Mucosa of rectum (tissue), 2 donors: Measurements from ENCODE around the gene TBR1.
A peak's percentile ranks its signal among the peaks of the same experiment; 100 is the strongest.

Source experiments
- H3K27ac ChIP-seq, 2 donors: one replicate each; pipeline ENCODE4 v1.7.0; 2013; ENCODE audit warnings: inconsistent platforms in 2 of 2, low read depth in 2 of 2, low read length in 2 of 2
- H3K27me3 ChIP-seq, 2 donors: one replicate each; pipeline ENCODE4 v1.7.0; 2013; ENCODE audit warnings: low read length in 2 of 2; ENCODE audit not compliant: control insufficient read depth in 2 of 2, insufficient read depth in 2 of 2
- H3K36me3 ChIP-seq, 2 donors: one replicate each; pipeline ENCODE4 v1.7.0; 2013; ENCODE audit warnings: low read length in 2 of 2; ENCODE audit not compliant: control insufficient read depth in 2 of 2, insufficient read depth in 2 of 2
- H3K4me1 ChIP-seq, 2 donors: one replicate each; pipeline ENCODE4 v1.7.0; 2013; ENCODE audit warnings: low read length in 2 of 2, mild to moderate bottlenecking in 1 of 2; ENCODE audit not compliant: control insufficient read depth in 2 of 2, insufficient read depth in 2 of 2
- H3K4me3 ChIP-seq, 2 donors: one replicate each; pipeline ENCODE4 v1.7.0; 2013; ENCODE audit warnings: low read length in 2 of 2
- H3K9ac ChIP-seq, 2 donors: one replicate each; pipeline ENCODE4 v1.7.0; 2013; ENCODE audit warnings: low read length in 2 of 2, low read depth in 1 of 2, mild to moderate bottlenecking in 1 of 2
- H3K9me3 ChIP-seq, 2 donors: one replicate each; pipeline ENCODE4 v1.7.0; 2013; ENCODE audit warnings: low read length in 2 of 2; ENCODE audit not compliant: control insufficient read depth in 2 of 2
- donor health status: healthy.
- donor health status: Normal muscosa, but diverticular disease.

TBR1 gene

DNA sequence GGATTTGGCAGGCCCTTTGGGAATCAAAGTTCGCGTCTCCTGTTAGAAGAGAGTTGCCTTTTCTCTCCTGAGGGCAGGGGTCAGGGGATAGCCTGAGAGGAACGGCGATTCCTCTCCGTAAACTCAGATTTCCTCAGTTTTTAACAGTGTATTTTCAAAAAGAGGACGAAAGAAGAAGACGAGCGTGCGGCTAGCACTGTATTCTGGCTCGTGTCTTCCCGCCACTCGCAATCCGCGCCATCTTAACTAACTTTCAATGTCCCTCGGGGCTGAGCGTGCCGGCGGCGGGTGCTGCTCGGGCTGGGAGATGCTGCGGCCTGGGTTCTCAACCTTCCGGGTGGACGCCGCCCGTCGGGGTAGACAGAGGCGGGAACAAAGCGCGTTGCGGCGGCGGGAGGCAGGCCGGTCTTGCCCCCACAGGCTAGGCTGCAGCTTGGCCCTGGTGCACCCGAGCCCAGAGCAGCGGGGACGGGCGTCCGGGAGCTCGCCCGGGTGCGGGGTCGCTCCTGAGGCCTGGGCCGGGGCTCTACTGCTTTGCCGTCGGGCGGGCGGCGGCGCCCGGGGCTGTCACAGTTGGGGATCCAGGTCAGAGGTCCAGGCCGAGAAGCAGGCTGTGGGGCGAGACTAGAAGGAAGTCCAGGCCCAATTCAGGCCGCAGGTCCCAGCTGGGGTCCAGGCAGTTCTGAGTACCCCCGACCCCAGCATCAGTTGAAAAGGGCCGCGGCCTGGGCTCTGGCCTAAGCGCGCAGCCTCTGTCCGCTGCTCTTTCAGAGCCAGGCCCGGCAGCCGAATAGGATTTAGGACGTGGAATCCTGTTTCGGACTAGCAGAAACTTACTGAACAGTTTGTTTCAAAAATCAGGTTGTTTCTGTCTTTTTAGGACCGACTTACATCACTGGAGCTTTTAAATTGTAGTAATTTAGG, 11.8 kb downstream of the TBR1 start:
- Histone ChIP-seq H3K27me3 (peaks cover 59 to 60% of the 10 kb centered on the region in 2 donors), H3K36me3 (no peaks in the 10 kb centered on the region), H3K27ac (no peak overlapping the region), H3K9ac (no peak overlapping the region), H3K4me1 (peaks cover 0 to 11% of the 10 kb centered on the region in 2 donors), H3K9me3 (no peaks in the 10 kb centered on the region), H3K4me3 (peak overlapping the region in 1 of 2 donors; percentile 26)

DNA sequence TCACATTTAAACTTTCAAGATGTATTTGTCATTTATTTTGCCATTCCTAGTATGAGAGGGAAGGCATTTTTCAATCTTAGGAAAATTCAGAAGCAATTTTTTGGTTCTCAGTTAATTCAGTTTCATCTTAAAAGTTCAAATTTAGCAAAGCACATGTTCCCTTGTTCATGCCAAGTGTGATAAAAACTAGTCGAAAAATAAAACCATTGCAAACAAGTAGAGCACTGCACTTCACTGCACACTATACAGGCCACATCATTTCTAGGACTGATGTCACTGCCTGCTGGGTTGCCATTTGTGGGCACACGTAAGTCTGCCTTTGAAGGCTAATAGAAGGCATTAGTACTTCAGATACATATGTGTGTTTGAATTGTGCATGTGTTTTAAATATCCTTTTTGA, 14.3 kb downstream of the TBR1 start:
- Histone ChIP-seq H3K36me3 (no peaks in the 10 kb centered on the region), H3K27me3 (peaks cover 38 to 41% of the 10 kb centered on the region in 2 donors), H3K9me3 (no peaks in the 10 kb centered on the region), H3K4me3 (no peak overlapping the region), H3K4me1 (peaks cover 0 to 2% of the 10 kb centered on the region in 2 donors), H3K9ac (no peak overlapping the region), H3K27ac (no peak overlapping the region)

DNA sequence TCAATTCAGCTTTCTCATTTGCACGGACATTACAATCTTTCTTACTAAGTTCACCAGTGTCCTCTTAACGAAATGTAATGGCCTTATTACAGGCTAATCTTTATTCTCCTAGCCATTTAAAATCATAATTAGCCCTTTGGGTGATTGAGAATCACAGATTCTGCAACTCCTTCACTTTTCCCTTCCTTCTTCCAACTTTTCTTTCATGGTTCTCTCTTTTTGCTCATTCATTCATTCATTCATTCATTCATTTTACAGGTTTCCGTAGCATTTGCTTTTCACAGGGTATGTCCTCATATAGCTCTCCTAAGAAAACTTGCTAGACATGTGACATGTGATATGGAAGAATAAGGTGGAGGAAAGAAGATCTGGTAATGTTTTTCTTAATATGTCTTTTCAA, 16.0 kb downstream of the TBR1 start:
- H3K4me3 ChIP-seq = no peak overlapping the region
- H3K36me3 ChIP-seq = no peaks in the 10 kb centered on the region
- H3K27ac ChIP-seq = no peak overlapping the region
- H3K9ac ChIP-seq = no peak overlapping the region
- no peaks in the 10 kb centered on the region for H3K9me3 ChIP-seq
- H3K4me1 ChIP-seq = no peaks in the 10 kb centered on the region
- H3K27me3 ChIP-seq = peaks cover 21 to 26% of the 10 kb centered on the region in 2 donors

DNA sequence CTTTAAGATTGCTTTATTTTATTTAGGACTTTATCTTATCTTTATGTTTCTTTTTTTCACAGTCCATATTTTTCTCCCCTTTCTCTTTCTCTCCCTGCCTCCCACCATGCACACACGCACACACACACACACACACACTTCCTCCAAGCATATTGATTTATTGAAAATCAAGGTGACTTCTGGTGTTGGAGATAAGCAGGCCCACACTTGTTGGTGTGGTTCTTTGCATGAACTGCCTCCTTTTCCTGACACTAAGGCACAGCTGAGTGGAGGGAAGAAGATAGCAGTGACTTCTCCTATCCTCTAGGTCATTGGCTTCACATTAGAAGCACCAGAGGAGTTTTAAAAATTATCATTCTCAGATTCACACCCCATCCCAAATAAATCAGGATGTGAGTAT, 18.0 kb downstream of the TBR1 start:
- no peak overlapping the region for H3K27ac ChIP-seq
- no peaks in the 10 kb centered on the region for H3K4me1 ChIP-seq
- H3K9me3 ChIP-seq = no peaks in the 10 kb centered on the region
- no peaks in the 10 kb centered on the region for H3K36me3 ChIP-seq
- H3K9ac ChIP-seq = no peak overlapping the region
- peaks cover 3 to 13% of the 10 kb centered on the region in 2 donors for H3K27me3 ChIP-seq
- no peak overlapping the region for H3K4me3 ChIP-seq

DNA sequence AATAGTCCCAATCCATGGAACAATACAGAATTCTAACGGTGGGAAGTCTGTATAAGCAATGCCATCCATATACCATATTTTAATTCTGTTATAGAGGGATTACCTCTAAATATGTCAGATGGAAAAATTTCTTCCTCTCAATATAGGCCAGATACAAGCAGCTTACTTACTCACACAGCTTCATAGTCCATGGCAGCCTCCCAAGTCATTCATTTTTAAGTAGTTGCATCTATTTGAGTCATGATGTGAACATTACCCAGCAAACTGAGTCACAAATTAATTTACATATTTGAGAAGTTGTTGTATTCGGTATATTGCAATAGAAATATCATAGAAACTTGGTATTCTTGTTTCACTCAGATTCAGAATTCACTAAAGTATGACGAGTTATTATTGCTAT, 20.3 kb downstream of the TBR1 start:
- H3K27me3 ChIP-seq = peaks cover 3% of the 10 kb centered on the region in 2 donors
- H3K27ac ChIP-seq = no peak overlapping the region
- H3K36me3 ChIP-seq = no peaks in the 10 kb centered on the region
- H3K4me3 ChIP-seq = no peak overlapping the region
- no peak overlapping the region for H3K9ac ChIP-seq
- no peaks in the 10 kb centered on the region for H3K4me1 ChIP-seq
- H3K9me3 ChIP-seq = no peaks in the 10 kb centered on the region

DNA sequence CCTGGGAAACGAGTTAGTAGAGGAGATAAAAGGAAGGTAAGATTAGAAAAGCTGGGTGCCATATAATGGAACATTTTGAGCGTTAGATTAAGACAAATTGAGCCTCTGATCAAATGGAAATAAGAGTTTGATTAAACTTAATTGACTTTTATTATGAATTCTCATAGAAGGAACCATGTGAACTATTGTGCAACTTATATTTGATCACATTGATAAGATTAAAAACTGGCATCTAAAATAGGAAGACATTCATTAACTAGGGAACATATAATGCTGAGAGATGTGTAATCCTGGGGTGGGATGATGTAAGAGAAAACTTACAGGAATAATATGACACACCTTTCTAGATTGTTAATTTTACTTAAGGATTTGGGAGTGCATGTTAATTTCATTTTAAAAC, 22.5 kb downstream of the TBR1 start:
- no peaks in the 10 kb centered on the region for H3K4me1 ChIP-seq
- H3K27ac ChIP-seq = no peak overlapping the region
- no peak overlapping the region for H3K9ac ChIP-seq
- H3K4me3 ChIP-seq = no peak overlapping the region
- peaks cover 0 to 3% of the 10 kb centered on the region in 2 donors for H3K27me3 ChIP-seq
- no peaks in the 10 kb centered on the region for H3K9me3 ChIP-seq
- no peaks in the 10 kb centered on the region for H3K36me3 ChIP-seq

DNA sequence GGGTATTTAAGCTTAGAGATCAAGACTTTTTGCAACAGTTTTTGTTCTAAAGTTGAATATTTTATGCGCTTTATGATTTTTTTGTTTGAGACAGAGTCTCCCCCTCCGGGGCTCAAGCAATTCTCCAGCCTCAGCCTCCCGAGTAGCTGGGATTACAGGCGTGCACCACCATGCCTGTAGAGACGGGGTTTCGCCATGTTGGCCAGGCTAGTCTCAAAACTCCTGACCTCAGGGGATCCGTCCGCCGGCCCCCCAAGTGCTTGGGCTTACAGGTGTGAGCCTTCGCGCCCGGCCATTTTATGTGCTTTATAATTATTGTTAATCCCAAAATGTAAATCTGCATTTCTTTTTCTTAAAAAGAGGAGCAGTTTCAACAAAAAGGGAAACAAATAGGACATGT, 29.0 kb downstream of the TBR1 start:
- H3K27ac ChIP-seq = no peak overlapping the region
- H3K36me3 ChIP-seq = no peaks in the 10 kb centered on the region
- no peak overlapping the region for H3K4me3 ChIP-seq
- H3K4me1 ChIP-seq = no peaks in the 10 kb centered on the region
- peaks cover 0 to 5% of the 10 kb centered on the region in 2 donors for H3K27me3 ChIP-seq
- H3K9me3 ChIP-seq = no peaks in the 10 kb centered on the region
- H3K9ac ChIP-seq = no peak overlapping the region

DNA sequence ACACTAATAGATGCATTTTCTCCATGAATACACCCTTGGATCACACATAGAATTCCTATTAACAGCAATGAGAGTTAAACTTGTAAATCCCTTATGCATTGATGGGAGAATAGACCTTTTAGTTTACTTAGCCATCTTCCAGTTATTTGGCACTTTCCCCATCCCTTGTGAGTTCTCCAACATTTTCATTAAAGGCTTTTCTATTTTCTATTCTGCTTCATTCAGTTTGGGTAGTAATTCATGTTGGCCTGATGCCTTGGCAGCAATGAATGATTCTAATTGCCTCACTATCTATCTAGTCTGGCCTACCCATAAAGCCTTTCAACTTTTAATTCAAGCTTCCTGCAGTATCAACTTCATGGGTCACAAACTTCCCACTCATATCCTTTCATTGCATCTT, 32.3 kb downstream of the TBR1 start:
- Histone ChIP-seq H3K4me3 (no peak overlapping the region), H3K9me3 (no peaks in the 10 kb centered on the region), H3K27ac (no peak overlapping the region), H3K27me3 (peaks cover 0 to 5% of the 10 kb centered on the region in 2 donors), H3K36me3 (no peaks in the 10 kb centered on the region), H3K4me1 (no peaks in the 10 kb centered on the region), H3K9ac (no peak overlapping the region)

DNA sequence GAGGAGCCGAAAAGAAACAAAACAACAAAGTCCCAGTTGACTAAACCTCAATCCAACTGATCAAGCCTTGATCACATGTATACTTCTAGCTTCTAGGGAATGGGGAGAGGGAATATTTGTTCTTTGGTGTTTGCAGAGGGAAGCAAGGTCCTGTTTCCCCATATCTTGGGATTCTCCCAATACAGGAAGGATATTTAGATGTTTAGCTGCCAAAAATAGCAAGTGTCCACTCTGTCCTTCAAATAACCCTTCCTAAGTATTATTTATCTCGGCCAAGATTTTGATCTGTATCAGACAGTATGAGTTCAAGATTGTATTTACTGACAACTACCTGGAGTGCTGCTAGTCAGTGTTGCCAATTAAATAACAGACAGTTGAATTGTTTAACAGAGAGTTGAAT, 55.5 kb downstream of the TBR1 start:
- Histone ChIP-seq H3K9me3 (no peaks in the 10 kb centered on the region), H3K36me3 (no peaks in the 10 kb centered on the region), H3K4me3 (no peak overlapping the region), H3K9ac (no peak overlapping the region), H3K4me1 (no peaks in the 10 kb centered on the region), H3K27ac (no peak overlapping the region), H3K27me3 (no peaks in the 10 kb centered on the region)

DNA sequence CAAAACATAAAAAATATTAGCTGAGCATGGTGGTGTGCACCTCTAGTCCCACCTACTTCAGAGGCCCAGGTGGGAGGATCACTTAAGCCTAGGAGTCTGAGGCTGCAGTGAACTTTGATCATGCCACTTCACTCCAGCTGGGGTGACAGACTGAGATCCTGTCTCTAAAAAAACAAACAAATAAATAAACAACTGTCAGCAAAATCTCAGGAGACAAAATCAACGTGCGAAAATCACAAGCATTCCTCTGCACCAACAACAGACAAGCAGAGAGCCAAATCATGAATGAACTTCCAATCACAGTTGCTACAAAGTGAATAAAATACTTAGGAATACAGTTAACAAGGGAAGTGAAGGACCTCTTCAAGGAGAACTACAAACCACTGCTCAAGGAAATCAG, 58.8 kb downstream of the TBR1 start:
- Histone ChIP-seq H3K4me3 (no peak overlapping the region), H3K36me3 (no peaks in the 10 kb centered on the region), H3K9ac (no peak overlapping the region), H3K9me3 (no peaks in the 10 kb centered on the region), H3K4me1 (no peaks in the 10 kb centered on the region), H3K27ac (no peak overlapping the region), H3K27me3 (no peaks in the 10 kb centered on the region)
